Activated gamma-delta T cell treated with anti-CD3 and anti-CD28 coated beads, Interleukin-2, amount 50 U/mL, for 16 hours (primary cell): ENCODE results near the gene KRT85.
"Not testable (repeated sequence)": the region's sequence is repeated elsewhere in the genome, so short reads cannot be mapped to it uniquely, and the experiment has no call there.

Experiments
- DNase-seq: peaks from one replicate; pipeline ENCODE4 v3.0.0-alpha.2; 2020; ENCODE audit warnings: low read depth

The KRT85 gene

DNA sequence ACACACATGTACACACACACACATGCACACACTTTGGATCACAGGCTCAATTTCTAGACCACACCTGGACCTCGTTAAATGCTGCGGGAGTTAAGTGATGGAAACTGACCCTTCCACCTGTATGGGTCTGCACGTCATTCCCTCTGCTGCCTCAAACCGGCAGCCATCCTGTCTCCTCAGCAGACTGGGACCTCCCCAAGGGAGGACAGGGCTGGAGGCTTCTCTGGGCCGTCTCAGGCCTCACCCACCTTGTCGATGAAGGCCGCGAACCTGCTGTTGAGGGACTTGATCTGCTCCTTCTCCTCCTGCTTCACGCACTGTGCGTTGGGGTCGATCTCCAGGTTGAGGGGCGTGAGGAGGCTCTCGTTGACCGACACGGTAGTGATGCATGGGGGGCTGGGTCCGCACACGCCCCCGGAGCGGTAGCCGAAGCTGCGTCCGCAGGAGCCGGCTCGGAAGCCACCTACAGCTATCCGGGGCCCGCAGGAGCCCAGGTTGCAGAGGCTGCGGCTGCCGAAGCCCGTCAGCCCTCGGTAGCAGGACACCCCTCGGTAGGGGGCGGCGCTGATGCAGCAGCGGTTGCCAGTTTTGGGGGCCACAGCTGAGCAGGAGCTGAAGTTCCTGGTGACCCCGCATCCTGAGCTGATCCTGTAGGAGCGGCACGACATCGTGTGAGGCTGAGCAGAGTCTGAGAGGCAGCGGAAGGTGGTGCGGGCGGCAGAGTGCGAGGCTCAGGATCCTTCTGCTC is at the start of gene KRT85:
Gene KRT85 (minus strand): TSS at position 744 of the 748 bp plus-strand sequence. CDS start 76 bp downstream, at position 668.
- DNase-seq: no peak

DNA sequence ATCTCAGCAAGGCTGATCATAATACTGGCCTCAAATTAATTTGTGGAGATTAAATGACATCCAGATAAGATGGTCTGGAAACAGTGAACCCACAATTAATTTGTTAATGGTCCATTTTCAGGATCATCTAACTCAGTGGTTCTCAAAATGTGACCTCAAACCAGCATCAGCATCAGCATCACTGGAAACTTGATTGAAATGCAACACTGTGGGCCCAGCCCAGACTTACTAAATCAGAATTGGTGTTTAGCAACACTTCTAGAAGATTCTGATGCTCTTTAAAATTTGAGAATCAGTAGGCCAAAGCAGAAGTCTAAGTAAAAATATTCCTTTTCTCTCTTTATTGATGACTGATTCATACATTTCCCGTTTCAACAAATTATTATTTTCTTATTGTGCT is 49.5 kb upstream of the KRT85 start:
- DNase-seq: no peak

DNA sequence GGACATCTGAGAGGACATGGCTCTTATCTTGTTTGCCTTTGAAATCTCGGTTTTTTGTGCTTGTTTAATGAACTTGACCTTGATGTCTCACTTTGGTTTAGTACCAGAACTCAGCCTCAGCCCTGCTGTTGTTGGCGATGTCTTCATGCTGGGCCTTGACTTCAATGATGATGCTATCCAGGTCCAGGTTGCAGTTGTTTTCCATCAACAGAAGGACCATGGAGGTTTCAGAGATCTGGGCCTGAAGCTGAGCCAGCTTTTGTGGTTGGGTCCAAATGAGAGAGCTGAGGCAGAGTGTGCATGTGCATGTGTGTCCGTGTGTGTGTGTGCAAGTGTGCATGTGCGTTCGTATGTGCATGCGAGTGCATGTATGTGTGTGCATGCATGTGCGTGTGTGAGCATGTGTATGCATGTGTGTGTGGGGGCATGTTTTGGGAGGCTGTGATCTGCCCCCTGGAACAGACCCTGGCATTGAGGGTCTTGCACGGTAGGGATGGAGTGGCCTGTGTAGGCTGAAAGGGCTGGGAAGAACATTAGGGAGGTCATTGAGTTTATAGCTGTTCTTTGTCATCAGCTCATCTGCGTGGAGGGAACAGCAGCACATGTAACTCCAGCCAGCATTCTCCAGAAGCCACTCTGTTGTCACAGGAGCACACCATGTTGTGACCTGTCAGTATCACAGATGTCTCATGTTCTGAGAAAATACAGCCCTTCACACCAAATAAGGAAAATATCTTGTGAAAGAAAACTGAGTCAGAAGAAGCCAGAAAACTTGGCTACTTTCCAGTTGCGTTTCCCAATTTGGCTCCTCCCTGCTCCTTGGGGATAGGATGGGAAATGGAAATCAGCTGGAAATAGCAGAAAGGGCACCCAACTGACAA is 48.8 kb upstream of the KRT85 start:
- DNase-seq: no peak

DNA sequence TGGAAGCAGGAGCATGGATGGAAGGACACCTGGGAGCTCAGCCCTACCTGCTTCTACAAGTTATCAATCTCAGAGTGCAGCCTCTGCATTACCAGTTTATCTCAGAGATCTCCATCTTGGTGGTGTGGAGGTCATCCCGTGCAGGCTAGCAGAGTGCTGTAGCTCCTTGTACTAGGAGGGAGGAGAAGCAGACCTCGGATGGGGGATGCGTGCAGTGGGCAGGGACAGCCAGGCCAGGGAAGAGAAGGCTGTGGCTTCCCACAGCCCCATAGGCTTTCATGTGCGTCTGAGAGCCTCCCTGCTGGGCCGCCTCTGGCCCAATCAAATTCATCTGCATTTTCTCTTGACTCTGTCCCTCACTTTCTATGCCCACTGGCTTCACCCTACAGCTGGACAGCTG is 47.7 kb upstream of the KRT85 start:
- DNase-seq: no peak

DNA sequence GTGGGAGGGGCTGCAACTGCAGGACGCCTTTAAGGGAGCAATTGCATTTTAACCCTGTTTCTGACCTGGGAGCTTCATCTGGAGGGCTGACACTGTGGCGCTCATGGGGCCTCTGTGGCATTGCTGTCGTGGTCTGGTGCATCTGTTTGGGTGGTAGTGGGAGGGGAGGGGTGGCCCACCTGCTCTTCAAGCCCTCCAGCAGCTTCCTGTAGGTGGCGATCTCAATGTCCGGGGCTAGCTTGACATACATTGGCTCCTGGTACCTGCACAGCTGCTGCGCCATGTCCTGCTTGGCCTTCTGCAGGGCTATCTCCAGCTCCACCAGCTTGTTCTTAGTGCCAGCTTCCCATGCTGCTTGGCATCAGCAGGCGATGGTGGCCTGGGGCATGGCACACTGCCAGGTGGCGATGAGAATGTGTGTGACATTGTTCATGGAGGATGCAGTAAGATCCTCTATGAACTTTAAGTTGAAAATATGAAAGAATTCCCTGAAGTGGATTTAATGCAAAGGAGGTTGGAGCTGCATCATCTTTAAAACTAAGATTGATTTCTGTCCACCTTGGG is 46.6 kb upstream of the KRT85 start:
- no peak for DNase-seq

DNA sequence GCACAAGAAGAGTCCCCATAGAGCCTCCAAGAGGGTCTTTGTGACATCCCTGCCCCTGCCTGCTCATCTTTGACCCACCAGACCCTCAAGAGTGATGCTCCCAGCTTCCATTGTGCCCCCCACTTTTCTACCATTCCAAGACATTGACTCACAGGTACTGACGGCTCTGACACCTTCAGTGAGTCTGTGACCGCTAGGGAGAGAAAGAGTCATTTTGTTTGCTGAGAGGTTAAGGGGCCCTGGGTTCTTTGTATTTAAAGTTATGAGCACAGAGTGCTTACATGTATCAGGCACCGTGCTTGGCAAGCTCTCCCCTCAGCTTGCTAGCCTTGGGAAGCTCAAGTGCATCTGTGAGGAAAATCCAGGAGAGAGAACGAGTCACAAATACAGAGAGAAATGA is 45.9 kb upstream of the KRT85 start:
- no peak for DNase-seq

DNA sequence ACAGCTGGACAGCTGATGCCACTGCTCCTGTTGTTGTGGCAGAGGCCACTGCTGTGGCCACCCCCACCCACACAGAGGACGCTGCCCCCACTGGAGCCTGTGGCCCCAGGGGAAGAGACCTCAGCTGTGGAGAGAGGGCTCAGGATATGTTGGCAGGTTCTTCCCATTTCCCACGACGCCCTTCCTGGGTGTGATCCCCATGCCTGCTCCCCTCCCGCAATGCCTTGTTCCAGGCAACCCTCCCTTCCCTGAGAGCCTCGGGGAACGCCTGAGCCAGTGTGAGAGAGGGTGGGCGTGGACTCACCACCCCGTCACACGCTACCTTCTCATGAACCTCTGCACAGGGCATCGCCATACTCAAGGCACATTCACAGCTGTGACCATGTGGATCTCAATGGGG is 44.5 kb upstream of the KRT85 start:
- no peak for DNase-seq

DNA sequence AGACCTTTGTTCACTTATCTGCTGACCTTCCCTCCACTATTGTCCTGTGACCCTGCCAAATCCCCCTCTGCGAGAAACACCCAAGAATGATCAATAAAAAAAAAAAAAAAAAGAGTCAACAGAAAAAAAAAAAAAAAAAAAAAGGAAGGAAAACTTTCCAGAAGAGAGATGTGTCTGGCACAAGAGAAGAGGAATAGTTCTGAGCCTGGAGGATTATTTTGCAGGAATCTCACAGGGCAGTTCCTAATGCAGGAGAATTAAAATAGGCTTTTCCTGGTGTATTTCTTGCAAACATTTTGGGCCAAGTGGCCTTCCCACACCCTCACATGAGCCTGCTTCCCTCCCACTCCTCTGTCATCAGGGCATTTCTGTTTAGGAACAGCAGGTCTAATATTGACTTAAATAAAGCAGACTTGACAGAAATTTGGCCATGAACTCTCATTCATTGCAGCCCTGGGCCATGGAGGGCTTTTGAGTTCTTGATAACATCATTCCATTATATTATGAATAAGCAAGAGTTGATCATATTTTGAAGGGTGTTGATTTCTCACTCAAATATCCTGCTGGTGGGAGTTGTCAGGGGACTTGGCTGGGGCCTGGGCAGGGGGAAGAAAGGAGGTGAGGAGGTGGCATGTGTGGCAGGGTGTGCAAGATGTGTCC is 43.4 kb upstream of the KRT85 start:
- not testable (repeated sequence) for DNase-seq

DNA sequence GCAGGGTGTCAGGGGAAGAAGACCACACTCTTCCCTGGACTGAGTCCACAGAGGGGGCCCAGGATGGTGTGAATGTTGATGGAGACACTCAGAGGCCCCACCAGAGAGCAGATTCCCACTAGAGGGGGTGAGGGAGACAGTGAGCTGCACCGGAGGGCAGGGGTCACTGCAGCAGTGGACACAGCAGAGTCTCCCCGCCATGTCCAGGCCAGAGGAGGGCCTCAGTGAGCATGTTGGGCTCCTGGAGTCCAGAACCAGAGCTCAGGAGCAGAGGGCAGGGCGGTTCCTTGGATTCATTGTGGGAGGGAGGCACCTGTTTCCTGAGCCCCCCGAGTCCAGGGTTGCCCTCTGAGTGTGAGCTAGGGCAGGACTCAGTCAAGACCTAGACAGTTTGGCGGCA is 40.6 kb upstream of the KRT85 start:
- no peak for DNase-seq

DNA sequence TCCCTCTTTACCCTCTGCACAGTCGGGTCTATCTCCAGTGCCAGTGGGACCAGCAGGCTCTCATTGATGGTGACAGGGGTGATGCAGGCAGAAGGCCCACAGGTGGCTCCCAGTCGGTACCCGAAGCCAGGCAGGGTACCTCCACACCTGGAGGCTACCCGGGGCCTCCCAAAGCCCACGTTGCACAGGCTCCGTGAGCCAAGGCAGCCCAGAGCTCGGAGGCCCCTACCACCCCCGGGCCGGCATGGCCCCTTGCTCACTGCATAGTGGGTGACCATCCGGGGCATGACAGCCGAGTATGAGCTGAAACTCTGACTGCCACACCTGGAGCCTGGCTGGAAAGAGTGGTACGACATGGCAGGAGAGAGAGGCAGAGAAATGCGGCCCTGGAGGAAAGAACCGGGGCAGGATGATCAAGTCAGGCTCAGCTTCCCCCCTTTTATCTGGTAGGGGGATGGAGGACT is 38.7 kb upstream of the KRT85 start, which contains the start of gene KRT82:
Gene KRT82 (minus strand): TSS at position 414 of the 464 bp plus-strand sequence. CDS start 58 bp downstream, at position 356.
- DNase-seq: no peak

DNA sequence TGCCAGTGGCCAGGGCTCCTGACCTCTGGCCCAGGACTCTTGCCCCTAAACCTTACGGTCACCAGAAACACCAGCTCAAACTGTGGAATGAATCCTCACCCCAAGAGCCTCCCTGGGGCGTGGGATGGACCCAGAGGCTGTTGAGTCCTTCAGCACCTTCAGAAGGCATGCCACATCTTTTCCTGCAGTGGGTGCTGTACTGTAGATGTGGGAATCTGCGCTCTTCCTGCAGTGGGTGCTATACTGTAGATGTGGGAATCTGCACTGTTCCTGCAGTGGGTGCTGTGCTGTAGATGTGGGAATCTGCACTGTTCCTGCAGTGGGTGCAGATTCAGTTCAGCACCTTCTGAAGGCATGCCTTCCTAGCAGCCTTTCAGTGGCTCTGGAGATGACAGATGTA is 37.7 kb upstream of the KRT85 start:
- no peak for DNase-seq

DNA sequence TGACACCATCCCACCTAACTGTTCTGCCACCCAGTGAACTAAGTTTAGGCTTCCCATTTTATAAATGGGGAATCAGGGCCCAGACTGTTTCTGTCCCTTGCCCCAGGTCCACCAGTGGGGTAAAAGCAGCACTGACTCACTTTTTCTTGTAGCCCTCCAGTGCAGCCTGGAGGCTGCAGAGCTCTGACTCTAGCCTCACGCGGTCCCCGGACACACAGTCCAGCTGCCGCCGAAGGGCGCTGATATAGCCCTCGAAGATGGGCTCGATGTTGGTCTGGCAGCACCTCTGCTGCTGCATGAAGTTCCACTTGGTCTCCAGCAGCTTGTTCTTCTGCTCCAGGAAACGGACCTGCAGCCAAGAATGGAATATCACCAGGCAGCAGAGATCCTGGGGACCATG is 36.3 kb upstream of the KRT85 start:
- no peak for DNase-seq

DNA sequence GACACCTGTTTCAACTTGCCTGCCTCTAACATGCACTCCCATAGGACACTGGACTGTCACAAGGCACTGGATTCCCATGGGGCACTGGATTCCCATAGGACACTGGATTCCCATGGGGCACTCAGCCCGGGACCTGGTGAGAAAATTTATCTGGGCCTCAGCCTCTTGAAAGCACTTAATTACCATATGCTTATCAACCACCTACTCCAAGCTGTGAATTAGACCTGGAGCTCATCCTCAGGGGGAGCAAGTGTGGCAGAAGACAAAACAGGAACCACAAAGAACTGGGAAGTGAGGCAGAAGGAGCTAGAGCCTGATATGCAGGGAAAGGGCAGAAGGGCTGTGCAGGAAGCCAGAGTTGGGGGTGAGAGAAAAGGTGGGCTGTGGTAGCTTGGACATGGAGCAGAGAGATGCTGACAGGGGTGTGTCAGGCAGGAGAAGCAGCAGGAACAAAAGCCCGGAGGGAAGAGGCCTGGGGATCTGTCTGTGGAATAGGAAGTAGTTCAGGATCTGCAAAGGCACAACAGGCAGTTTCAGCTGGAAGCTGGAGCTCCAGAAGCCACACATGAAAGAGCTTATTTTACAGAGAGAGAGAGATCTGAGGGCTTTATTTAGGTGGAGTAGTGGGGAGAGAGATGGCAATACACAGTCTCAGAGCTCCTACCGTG is 35.7 kb upstream of the KRT85 start:
- DNase-seq: no peak

DNA sequence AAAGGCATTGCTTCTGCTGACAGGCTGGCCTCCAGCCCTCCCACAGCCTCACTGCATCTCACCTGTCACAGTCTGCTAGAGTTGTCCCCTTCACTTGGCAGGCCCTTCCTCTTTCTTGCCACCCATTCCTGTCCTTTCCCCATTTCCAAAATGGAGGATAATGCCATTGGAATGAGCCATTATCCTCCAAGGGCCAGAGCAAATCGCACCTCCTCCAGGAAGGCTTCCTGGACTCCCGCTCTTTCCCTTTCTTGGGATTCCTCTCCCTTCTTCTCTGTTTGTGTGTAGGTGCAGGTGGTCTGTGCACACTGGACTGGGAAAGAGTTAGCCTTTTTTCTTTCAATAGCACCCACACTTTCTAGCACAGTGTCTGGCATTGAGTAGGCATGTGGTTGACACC is 35.1 kb upstream of the KRT85 start:
- no peak for DNase-seq

DNA sequence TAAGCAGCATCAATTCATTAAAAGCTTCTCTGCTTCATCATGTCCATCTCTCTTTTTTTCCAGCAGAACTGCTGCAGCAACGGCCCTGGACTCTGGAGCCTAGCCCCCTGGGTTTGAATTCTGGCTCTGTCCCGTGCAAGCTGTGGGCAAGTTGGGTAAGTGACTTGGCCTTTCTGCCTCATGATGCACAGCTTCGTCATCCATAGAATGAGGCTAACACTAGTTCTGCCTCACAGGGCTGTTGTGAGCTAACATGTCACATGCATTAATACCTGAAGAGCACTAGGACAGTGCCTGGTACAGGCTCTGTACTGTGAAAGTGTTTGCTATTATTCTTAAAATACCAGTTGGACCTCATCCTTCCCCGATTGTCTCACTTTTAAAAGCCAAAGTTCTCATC is 34.6 kb upstream of the KRT85 start:
- no peak for DNase-seq

DNA sequence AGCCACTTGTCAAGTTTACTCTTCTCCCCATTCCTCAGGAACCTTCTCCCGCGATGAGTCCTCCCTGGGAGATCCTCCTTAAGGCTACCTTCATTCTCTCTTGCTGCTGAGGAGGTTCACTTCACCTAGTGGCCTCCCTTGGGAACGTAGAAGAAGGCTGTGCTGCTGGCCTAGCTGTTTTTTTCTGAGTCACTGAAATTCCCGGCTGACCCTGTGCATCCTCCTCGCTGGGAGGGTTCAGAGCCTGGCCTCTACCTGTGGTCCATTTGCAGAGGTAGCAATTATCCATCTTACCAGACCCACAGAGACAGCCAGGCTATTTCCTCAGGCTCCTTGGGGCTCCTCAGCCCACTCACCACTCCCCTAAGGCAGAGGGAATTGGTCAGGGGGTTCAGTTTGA is 34.2 kb upstream of the KRT85 start:
- DNase-seq: no peak

DNA sequence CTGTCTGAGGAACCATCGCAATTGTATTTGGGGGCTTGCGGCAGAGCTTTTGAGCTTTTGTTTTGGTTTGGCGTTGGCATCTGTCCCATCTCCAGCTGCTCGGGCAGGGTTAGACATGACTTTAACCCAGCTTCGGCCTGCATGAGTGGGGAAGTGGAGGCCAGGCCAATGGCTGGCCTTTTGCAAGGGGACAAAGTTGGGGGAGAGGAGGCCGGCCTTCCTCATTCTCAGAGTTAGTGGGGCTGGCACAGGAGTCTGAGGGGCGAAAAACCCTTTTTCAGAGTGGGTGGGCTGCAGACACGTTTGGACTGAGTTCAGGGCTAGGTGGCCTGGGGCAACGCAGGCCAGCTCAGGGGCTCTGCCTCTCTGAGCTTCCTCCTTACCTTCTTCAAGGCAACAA is 33.6 kb upstream of the KRT85 start:
- DNase-seq: no peak

DNA sequence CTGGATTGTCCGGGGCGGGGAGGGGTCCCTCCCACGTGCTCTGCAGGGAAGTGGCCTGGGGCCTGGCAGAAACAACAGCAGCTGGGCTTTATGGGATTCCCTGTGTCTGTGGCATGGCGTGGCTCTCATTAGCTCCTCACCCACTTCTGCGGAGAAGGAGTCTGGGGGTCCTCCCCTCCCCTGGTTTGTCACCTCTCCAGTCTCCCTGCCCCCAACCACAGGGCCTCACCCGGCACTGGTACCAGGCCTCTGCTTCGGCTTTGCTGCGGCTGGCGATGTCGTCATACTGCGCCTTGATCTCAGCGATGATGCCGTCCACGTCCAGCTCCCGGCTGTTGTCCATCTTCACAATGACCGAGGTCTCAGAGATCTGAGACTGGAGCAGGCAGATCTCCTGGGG is 32.5 kb upstream of the KRT85 start:
- no peak for DNase-seq

DNA sequence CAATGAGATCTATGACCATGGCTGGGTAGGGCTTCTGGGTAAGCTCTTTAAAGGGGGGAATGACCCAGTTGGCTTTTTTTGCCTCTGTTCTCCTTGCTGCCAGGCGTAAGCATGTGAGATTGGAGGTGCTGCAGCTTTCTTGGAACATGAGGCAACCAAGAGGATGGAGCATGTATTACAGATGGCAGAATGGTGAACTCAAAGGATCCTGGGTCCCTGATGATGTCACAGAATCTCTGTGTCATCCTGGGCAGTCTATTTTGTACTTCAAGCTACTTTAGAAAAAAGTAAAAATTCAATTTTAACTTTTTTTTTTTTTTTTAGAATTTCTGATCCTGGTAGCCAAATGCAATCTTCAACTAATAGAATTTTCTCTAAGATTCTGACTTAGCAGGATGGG is 30.9 kb upstream of the KRT85 start:
- DNase-seq: no peak

DNA sequence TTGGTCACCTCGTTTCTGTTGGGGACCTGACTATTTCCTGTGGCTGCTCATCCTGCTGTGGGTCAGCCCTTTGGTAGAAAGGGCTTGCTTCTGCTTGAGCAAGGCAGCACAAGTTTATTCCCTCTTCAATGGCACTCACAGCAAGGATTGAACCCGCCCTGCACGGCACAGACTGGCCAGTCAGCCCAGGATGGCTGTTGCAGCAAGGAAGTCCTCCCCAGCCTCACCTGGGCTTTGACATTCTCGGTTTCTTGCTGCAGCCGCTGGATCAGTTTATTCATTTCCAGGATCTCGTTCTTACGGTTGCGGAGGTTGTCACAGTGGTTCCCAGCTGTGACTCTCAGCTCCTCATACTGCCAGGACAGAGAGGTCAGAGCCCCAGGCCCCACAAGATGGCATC is 29.4 kb upstream of the KRT85 start:
- DNase-seq: no peak

DNA sequence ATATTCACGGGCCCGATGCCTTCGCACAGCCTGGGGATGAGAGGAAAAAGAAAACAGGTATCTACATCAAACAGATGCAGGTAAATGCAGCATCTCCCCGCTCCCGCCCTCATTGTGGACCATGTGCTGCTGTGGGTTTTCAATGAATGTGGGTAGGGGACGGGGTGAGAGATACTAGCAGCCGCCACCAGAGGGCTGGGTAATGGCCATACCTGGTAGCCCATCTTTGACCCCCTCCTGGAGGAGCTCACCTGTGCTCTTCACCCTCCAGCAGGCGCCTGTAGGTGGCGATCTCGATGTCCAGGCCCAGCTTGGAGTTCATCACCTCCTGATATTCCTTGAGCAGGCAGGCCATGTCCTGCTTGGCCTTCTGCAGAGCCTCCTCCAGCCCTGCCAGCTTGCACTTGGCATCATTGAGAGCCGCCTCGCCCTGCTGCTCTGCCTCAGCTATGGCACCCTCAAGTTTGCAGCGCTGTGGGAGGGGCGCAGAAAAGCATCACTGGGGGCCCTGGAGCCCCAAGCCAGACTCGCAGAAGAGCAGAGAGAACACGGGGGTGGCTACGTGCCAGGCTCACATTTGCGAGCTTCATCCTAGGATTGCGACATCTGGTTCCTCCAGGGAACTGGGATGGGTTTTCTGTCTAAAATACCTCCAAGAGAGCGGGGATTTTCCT is 28.6 kb upstream of the KRT85 start:
- DNase-seq: no peak
